ENCODE results near the gene CUL2.
"Not testable (repeated sequence)": the region's sequence is repeated elsewhere in the genome, so short reads cannot be mapped to it uniquely, and the experiment has no call there.

The CUL2 gene

GRCh38 chr10:34974364-34975065 is 115.6 kb downstream of the CUL2 start:
- not testable (repeated sequence) for DNase-seq

- DNase-seq: peak; percentile 86
These were observed 116.4 kb downstream of the CUL2 start for GRCh38 chr10:34973757-34974156.

- DNase-seq: not testable (repeated sequence)
These were observed 117.0 kb downstream of the CUL2 start for GRCh38 chr10:34973121-34973520.

- DNase-seq: not testable (repeated sequence)
These were observed 117.5 kb downstream of the CUL2 start for GRCh38 chr10:34972591-34972990.

GRCh38 chr10:34971606-34972334 is 118.4 kb downstream of the CUL2 start:
- DNase-seq: not testable (repeated sequence)

- DNase-seq: no peak
These were observed 121.0 kb downstream of the CUL2 start for GRCh38 chr10:34969171-34969570.

GRCh38 chr10:34967335-34967880 is 122.7 kb downstream of the CUL2 start:
- DNase-seq: no peak

- no peak for DNase-seq
These were observed 123.7 kb downstream of the CUL2 start for GRCh38 chr10:34966451-34966850.

GRCh38 chr10:34966040-34966439 is 124.1 kb downstream of the CUL2 start:
- DNase-seq: no peak

GRCh38 chr10:34964166-34964800 is 125.9 kb downstream of the CUL2 start:
- no peak for DNase-seq

- no peak for DNase-seq
These were observed 127.3 kb downstream of the CUL2 start for GRCh38 chr10:34962866-34963265.

GRCh38 chr10:34960983-34961382 is 129.2 kb downstream of the CUL2 start:
- DNase-seq: no peak

- no peak for DNase-seq
These were observed 130.4 kb downstream of the CUL2 start for GRCh38 chr10:34959786-34960185.

- DNase-seq: peak; percentile 69
These were observed 130.8 kb downstream of the CUL2 start for GRCh38 chr10:34959321-34959720.

Measured in islet precursor cell (in vitro differentiated cells).